ENCODE results near the gene LPAR4. TPM values are rescaled to one million over a fixed set of nuclear protein-coding genes. Genes with fewer than 3 reads are reported as not detected.

Gene LPAR4
- total RNA-seq = 2.4 and 4.7 TPM in 2 replicates

GRCh38 chrX:78747489-78747888 lies at the start of gene LPAR4:
LPAR4 (plus strand) TSS chrX:78747720; CDS start chrX:78754870, 7,150 bp downstream.

Other genes starting within 250 kb of the LPAR4 start
- 1.2 and 2.4 TPM in 2 replicates for gene RTL3, start 88.4 kb upstream of the LPAR4 start, total RNA-seq
- not detected in 2 replicates for gene P2RY10, start 197.7 kb downstream of the LPAR4 start, total RNA-seq